Chondrocyte (in vitro differentiated cells): Measurements from ENCODE around the gene TRIM56. TPM values are rescaled to one million over a fixed set of nuclear protein-coding genes. Genes with fewer than 3 reads are reported as not detected.
"Not testable (repeated sequence)": the region's sequence is repeated elsewhere in the genome, so short reads cannot be mapped to it uniquely, and the experiment has no call there.

ENCODE experiments used
- DNase-seq: peaks from one replicate; pipeline ENCODE4 v3.0.0; 2021; ENCODE audit warnings: mixed read lengths, low spot score
- H3K27ac Mint-ChIP-seq: one replicate; pipeline ENCODE4 v1.8.0; 2021; ENCODE audit warnings: mild to moderate bottlenecking, moderate library complexity, mixed read lengths; ENCODE audit not compliant: unreplicated experiment
- H3K27me3 Mint-ChIP-seq: 2 replicates; pipeline ENCODE4 v1.8.0; 2021; ENCODE audit warnings: low read depth, mixed read lengths
- H3K36me3 Mint-ChIP-seq: 2 replicates; pipeline ENCODE4 v1.8.0; 2021; ENCODE audit warnings: low read depth, mixed read lengths
- H3K4me1 Mint-ChIP-seq: 2 replicates; pipeline ENCODE4 v1.8.0; 2021; ENCODE audit warnings: low read depth, mild to moderate bottlenecking, mixed read lengths
- H3K4me3 Mint-ChIP-seq: one replicate; pipeline ENCODE4 v1.8.0; 2021; ENCODE audit warnings: mild to moderate bottlenecking, moderate library complexity, mixed read lengths; ENCODE audit not compliant: unreplicated experiment
- H3K9me3 Mint-ChIP-seq: 2 replicates; pipeline ENCODE4 v1.8.0; 2021; ENCODE audit warnings: low read depth, mixed read lengths
- total RNA-seq: library from RNA; stranded (reverse); gene quantifications from 3 replicates; pipeline ENCODE4 v1.2.1, GENCODE V29; 2021
- TF ChIP-seq, protein P1 (sequence below): fragments of 200-600 bp; sonication (generic); IDR thresholded peaks from 2 replicates; pipeline ENCODE4 v1.5.0; 2021; ENCODE audit warnings: antibody characterized with exemption, mild to moderate bottlenecking, moderate library complexity

Gene TRIM56
- total RNA-seq, 1 donor from 2014 or later, result 30.4 TPM

DNA sequence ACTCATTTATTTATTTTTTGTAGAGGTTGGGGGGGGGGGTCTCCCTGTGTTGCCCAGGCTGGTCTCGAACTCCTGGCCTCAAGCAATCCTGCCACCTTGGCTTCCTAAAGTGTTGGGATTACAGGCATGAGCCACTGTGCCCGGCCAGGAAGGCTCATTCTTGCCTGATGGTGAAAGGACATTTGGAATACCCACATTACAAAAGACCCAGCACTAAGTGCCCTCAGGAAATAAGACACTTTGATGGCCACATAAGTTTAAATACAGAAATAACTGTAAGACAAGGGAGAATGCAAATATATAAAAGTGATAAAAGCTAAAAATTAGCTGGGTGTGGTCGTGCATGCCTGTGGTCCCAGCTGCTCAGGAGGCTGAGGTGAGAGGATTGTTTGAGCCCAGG is 33.6 kb downstream of the TRIM56 start:
- no peak for DNase-seq
- Mint-ChIP-seq H3K4me1 (peaks cover 79% of the 10 kb centered on the region), H3K36me3 (no peaks in the 10 kb centered on the region), H3K9me3 (no peaks in the 10 kb centered on the region), H3K4me3 (no peak overlapping the region), H3K27me3 (no peaks in the 10 kb centered on the region), H3K27ac (peak overlapping the region; percentile 98)
- TF ChIP-seq, protein P1, sequence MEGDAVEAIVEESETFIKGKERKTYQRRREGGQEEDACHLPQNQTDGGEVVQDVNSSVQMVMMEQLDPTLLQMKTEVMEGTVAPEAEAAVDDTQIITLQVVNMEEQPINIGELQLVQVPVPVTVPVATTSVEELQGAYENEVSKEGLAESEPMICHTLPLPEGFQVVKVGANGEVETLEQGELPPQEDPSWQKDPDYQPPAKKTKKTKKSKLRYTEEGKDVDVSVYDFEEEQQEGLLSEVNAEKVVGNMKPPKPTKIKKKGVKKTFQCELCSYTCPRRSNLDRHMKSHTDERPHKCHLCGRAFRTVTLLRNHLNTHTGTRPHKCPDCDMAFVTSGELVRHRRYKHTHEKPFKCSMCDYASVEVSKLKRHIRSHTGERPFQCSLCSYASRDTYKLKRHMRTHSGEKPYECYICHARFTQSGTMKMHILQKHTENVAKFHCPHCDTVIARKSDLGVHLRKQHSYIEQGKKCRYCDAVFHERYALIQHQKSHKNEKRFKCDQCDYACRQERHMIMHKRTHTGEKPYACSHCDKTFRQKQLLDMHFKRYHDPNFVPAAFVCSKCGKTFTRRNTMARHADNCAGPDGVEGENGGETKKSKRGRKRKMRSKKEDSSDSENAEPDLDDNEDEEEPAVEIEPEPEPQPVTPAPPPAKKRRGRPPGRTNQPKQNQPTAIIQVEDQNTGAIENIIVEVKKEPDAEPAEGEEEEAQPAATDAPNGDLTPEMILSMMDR, result no peak

DNA sequence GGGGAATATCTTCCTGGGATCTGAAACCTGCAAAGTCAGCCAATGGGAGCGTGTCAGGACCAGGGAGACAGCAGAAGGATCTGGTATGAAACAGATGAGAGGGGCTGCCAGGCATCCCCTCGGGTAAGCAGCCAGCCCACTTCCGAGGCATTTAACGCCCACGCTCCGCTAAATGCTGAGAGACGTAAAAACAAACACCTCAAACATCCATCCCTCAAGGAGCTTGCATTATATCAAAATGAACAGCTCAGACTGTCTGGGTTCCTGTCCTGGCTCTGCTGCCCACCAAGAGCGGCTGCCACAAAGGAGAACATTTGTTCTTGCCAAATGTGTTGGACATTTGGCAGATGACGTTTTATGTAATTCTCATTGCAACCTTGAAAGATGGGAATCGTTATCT is 34.6 kb downstream of the TRIM56 start:
- H3K27me3 Mint-ChIP-seq, result no peaks in the 10 kb centered on the region
- DNase-seq, result no peak
- no peak overlapping the region for H3K4me3 Mint-ChIP-seq
- H3K27ac Mint-ChIP-seq, result peak overlapping the region; percentile 84
- TF ChIP-seq, protein P1, result no peak
- no peaks in the 10 kb centered on the region for H3K36me3 Mint-ChIP-seq
- no peaks in the 10 kb centered on the region for H3K9me3 Mint-ChIP-seq
- H3K4me1 Mint-ChIP-seq, result peaks cover 77% of the 10 kb centered on the region

DNA sequence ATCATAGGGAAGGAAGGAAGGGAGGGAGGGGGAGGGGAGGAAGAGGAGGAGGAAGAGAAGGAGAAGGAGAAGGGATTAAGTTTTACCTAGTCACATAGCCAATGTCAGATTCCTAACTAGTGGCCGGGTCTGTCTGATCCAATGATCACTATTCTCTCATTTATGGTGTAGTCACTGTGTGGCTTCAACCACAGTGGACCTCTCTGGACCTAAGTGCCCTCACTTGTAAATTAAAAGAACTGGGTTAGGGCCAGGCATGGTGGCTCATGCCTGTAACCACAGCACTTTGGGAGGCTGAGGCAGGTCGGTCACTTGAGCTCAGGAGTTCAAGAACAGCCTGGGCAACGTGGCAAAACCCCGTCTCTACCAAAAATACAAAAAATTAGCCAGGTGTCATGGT is 35.0 kb downstream of the TRIM56 start:
- Mint-ChIP-seq H3K4me3 (no peak overlapping the region), H3K9me3 (no peaks in the 10 kb centered on the region), H3K27ac (peak overlapping the region; percentile 84), H3K27me3 (no peaks in the 10 kb centered on the region), H3K36me3 (no peaks in the 10 kb centered on the region), H3K4me1 (peaks cover 82% of the 10 kb centered on the region)
- TF ChIP-seq, protein P1, result no peak
- DNase-seq, result no peak

DNA sequence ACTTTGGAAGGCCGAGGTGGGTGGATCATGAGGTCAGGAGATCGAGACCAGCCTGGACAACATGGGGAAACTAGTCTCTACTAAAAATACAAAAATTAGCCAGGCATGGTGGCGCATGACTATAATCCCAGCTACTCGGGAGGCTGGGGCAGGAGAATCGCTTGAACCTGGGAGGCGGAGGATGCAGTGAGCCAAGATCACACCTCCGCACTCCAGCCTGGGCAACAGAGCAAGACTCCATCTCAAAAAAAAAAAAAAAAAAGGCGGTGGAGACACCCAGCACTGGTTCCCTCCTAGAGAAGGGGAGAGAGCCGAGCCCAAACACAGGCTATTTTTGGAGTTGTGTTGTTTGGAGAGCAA is 36.3 kb downstream of the TRIM56 start:
- Mint-ChIP-seq H3K27ac (peak overlapping the region; percentile 100), H3K4me1 (peaks cover 88% of the 10 kb centered on the region)
- DNase-seq, H3K4me3 Mint-ChIP-seq, H3K27me3 Mint-ChIP-seq, H3K9me3 Mint-ChIP-seq, H3K36me3 Mint-ChIP-seq: not testable (repeated sequence)

DNA sequence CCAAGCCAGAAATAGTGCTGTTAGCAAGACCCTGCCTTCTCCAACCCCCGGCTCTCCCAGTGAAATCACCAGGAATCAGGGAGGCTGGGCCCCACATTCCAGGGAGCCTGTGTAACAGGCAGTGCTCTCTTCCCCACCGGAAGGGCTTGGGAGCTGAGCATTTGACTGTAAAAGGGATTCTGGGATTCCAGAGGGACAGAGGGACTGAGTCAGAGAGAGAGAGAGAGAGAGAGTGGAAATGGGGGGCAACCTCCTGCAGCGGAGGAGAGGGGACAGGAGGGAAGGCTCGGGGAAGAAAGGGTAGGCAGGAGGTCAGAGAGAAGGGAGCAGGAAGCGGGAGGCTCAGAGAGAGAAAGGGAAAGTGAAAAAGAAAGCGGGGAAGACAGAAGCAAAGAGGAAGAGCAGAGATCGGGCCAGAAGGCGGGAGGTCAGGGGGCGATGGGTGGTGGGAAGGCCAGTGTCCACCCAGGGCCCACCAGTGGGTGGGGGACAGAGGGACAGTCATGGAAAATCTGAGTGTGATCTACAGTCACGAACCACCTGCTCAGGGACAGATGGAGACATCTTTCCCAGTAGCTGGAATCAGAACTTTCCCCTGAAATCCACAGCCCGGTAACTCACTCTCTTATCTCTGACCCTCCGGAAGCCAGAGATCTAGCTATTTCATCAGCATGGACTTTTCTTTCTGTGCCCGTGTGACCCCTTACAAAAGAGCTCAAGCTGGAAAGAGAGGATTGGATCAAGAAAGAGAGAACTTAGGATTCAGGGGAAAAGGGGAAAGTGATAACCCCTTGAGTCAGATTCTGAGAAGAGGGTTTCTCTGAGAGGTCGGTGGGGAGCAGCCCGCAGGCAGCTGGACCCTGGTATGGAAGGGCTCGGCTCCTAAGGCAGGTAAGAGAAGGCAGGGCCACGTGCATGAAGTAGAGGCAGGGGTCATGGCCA is 37.0 kb downstream of the TRIM56 start:
- Mint-ChIP-seq H3K36me3 (peaks cover 4% of the 10 kb centered on the region), H3K27ac (peak overlapping the region; percentile 100), H3K4me3 (peak overlapping the region; percentile 69), H3K9me3 (no peaks in the 10 kb centered on the region), H3K27me3 (no peaks in the 10 kb centered on the region), H3K4me1 (peaks cover 88% of the 10 kb centered on the region)
- peak; percentile 97 for DNase-seq
- TF ChIP-seq, protein P1, result no peak
